GM12878 (cell line): Measurements from ENCODE around the gene ASB2. TPM values are rescaled to one million over a fixed set of nuclear protein-coding genes. Genes with fewer than 3 reads are reported as not detected.
A peak's percentile ranks its signal among the peaks of the same experiment; 100 is the strongest.

Source experiments
- ATF7 ChIP-seq: fragments of 450-650 bp; IDR thresholded peaks from 2 replicates; pipeline ENCODE4 v1.6.1; 2016; ENCODE audit warnings: low read depth, mild to moderate bottlenecking
- CBFB ChIP-seq: IDR thresholded peaks from 2 replicates; pipeline ENCODE4 v1.6.1; 2016; ENCODE audit warnings: antibody characterized with exemption, low read depth
- CHD1 ChIP-seq: IDR thresholded peaks from 2 replicates; pipeline ENCODE4 v1.6.1; 2012; ENCODE audit warnings: low read depth, low read length, improper control_type of control experiment
- CREB1 ChIP-seq: IDR thresholded peaks from 2 replicates; pipeline ENCODE4 v1.6.1; 2012; ENCODE audit warnings: low read depth, mild to moderate bottlenecking, inconsistent platforms
- EZH2 ChIP-seq: IDR thresholded peaks from 2 replicates; pipeline ENCODE4 v1.6.1; 2012; ENCODE audit warnings: low read depth, mild to moderate bottlenecking, control low read depth, inconsistent platforms, low read length, borderline replicate concordance; ENCODE audit not compliant: control insufficient read depth
- HDAC2 ChIP-seq: fragments of 200-600 bp; sonication (generic); IDR thresholded peaks from 2 replicates; pipeline ENCODE4 v1.6.1; 2017
- HDGF ChIP-seq: fragments of 450-650 bp; IDR thresholded peaks from 2 replicates; pipeline ENCODE4 v1.6.1; 2016; ENCODE audit warnings: antibody characterized with exemption
- MEF2A ChIP-seq: IDR thresholded peaks from 2 replicates; pipeline ENCODE4 v1.6.1; 2011; ENCODE audit warnings: low read depth, mild to moderate bottlenecking, low read length, moderate library complexity; ENCODE audit not compliant: insufficient read depth
- MTA2 ChIP-seq: fragments of 450-650 bp; IDR thresholded peaks from 2 replicates; pipeline ENCODE4 v1.6.1; 2016; ENCODE audit warnings: low read depth, mild to moderate bottlenecking, moderate library complexity
- POLR2A ChIP-seq: IDR thresholded peaks from 2 replicates; pipeline ENCODE4 v1.6.1; 2011; ENCODE audit warnings: low read depth, mild to moderate bottlenecking, low read length
- RELB ChIP-seq: fragments of 450-650 bp; IDR thresholded peaks from 2 replicates; pipeline ENCODE4 v1.6.1; 2017; ENCODE audit warnings: low read depth, mild to moderate bottlenecking, moderate library complexity
- SMARCA5 ChIP-seq: fragments of 450-650 bp; IDR thresholded peaks from 2 replicates; pipeline ENCODE4 v1.6.1; 2017; ENCODE audit warnings: mild to moderate bottlenecking
- SP1 ChIP-seq: IDR thresholded peaks from one replicate; pipeline ENCODE4 v1.6.1; 2011; ENCODE audit warnings: low read depth, low read length
- SRF ChIP-seq, 2 experiments: IDR thresholded peaks; 2 replicates each; pipeline ENCODE4 v1.6.1; 2011; ENCODE audit warnings: low read depth in 2 of 2, low read length in 2 of 2, mild to moderate bottlenecking in 1 of 2, moderate library complexity in 1 of 2
- STAT3 ChIP-seq: IDR thresholded peaks from 2 replicates; pipeline ENCODE4 v1.6.1; 2011; ENCODE audit warnings: low read depth, low read length, improper control_type of control experiment
- WRNIP1 ChIP-seq: IDR thresholded peaks from 2 replicates; pipeline ENCODE4 v1.6.1; 2011; ENCODE audit warnings: low read depth, low read length, improper control_type of control experiment, borderline replicate concordance
- ZBTB11 ChIP-seq: fragments of 450-650 bp; formaldehyde crosslinking; IDR thresholded peaks from 2 replicates; pipeline ENCODE4 v1.5.0; 2022; ENCODE audit warnings: mild to moderate bottlenecking, missing genetic modification characterization
- ZNF274 ChIP-seq: IDR thresholded peaks from one replicate; pipeline ENCODE4 v1.8.0; 2011; ENCODE audit not compliant: insufficient read length, insufficient read depth
- polyA plus RNA-seq, 11 experiments: library from polyadenylated mRNA; depleted of rRNA in 4 of 11; unstranded in 6 of 11; stranded (reverse) in 5 of 11; fragments of >200 nt; fragmentation: Nextera tagmentation in 4 of 11; fragmentation: Illumina TruSeq in 1 of 11; extraction: Ambion mirVana in 4 of 11; extraction: Trizol in 1 of 11; gene quantifications; 1 replicate in 1 of 11; 2 replicates in 10 of 11; pipeline versions ENCODE4 v1.2.1 to v1.2.3, GENCODE V29; 2011 to 2016; ENCODE audit warnings: inconsistent platforms in 2 of 11, missing spikeins in 2 of 11, low read depth in 1 of 11
- total RNA-seq, 4 experiments: library from RNA; depleted of rRNA in 3 of 4; stranded (reverse); fragments of >200 nt in 3 of 4; fragmentation: Illumina TruSeq in 1 of 4; extraction: Trizol in 1 of 4; gene quantifications; 2 replicates each; pipeline versions ENCODE4 v1.2.1 to v1.2.3, GENCODE V29; 2013 to 2021
- TF ChIP-seq, protein P1 (sequence below): fragments of 450-650 bp; formaldehyde crosslinking; IDR thresholded peaks from 2 replicates; pipeline ENCODE4 v1.4.0; 2020; ENCODE audit warnings: mild to moderate bottlenecking, moderate library complexity
- TF ChIP-seq, protein P2 (sequence below): fragments of 450-650 bp; IDR thresholded peaks from 2 replicates; pipeline ENCODE4 v1.6.1; 2016; ENCODE audit warnings: mild to moderate bottlenecking

The ASB2 gene
- total and polyA plus RNA-seq, 10 of the 15 experiments (the other 5 are each of a cell fraction or from before 2014, with no cell fraction given) = 3.0 to 54.8 (median 33.5) TPM

DNA sequence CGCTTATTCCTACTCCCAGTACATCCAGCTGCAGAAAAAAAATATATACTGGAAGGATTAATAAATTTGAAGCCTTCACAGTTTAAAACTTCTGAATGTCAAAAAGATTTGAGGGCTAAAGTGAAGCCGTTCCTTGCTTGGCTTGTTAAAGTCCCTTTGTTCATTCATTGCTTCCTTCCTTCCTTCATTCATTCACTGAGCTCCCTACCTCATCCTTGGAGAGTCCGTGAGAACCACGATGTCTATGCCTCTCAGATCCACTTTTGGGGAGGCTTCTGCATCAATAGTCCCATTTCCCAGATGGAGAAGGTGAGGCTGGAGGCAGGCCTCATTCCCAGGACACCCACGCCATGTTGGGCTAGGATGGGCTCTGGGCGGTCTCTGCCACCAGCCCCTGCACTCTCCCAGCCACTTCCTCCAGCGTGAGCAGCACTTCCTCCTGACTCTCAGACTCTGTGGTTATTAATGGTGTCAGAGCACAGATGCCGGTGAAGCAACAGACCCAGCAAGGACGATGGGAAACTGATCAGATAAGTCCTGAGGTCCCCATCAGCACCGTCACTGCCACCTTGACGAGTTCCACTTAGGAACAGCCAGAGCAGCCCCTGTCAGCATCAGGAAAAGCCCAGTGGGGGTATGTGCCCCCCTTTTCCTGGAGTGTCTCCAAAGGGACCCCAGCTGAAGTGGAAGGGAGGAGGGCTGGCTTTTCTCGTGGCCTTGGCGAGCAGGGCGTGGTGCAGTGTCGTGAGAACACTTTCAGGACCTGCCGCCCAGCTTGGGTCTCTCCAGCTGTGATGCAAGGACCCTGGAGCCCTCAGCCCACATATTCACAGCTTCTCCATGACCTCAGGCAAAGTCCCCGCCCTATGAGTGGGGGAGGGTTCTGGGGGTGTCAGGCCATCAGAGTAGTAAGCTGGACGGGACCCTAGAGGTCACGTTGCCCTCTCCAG lies 21.2 kb downstream of the ASB2 start (continued):
- TF ChIP-seq EZH2 (no peak), STAT3 (no peak), HDAC2 (no peak), ATF7 (no peak), RELB (no peak; the same call in 1 of the 2 replicates), CBFB (peak; percentile 74), MEF2A (0 out of 2 replicates have a peak, but pooled peaks have one; percentile 37), HDGF (no peak), CREB1 (no peak), ZNF274 (no peak), WRNIP1 (no peak), SP1 (no peak), CHD1 (0 out of 2 replicates have a peak, but pooled peaks have one; percentile 35), POLR2A (peak; percentile 77), ZBTB11 (CRISPR knock-in tag) (0 out of 2 replicates have a peak, but pooled peaks have one; percentile 5), MTA2 (no peak), SMARCA5 (0 out of 2 replicates have a peak, but pooled peaks have one; percentile 64), SRF (IDR thresholded peaks at IDR 0.05; ENCODE audit: low read depth in 2 of 2, low read length in 2 of 2) (0 out of 4 replicates have a peak, but pooled peaks of 1 of the 2 experiments have one; percentile 11)
- TF ChIP-seq, protein P1, sequence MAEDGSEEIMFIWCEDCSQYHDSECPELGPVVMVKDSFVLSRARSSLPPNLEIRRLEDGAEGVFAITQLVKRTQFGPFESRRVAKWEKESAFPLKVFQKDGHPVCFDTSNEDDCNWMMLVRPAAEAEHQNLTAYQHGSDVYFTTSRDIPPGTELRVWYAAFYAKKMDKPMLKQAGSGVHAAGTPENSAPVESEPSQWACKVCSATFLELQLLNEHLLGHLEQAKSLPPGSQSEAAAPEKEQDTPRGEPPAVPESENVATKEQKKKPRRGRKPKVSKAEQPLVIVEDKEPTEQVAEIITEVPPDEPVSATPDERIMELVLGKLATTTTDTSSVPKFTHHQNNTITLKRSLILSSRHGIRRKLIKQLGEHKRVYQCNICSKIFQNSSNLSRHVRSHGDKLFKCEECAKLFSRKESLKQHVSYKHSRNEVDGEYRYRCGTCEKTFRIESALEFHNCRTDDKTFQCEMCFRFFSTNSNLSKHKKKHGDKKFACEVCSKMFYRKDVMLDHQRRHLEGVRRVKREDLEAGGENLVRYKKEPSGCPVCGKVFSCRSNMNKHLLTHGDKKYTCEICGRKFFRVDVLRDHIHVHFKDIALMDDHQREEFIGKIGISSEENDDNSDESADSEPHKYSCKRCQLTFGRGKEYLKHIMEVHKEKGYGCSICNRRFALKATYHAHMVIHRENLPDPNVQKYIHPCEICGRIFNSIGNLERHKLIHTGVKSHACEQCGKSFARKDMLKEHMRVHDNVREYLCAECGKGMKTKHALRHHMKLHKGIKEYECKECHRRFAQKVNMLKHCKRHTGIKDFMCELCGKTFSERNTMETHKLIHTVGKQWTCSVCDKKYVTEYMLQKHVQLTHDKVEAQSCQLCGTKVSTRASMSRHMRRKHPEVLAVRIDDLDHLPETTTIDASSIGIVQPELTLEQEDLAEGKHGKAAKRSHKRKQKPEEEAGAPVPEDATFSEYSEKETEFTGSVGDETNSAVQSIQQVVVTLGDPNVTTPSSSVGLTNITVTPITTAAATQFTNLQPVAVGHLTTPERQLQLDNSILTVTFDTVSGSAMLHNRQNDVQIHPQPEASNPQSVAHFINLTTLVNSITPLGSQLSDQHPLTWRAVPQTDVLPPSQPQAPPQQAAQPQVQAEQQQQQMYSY (CRISPR knock-in tag) = no peak
- TF ChIP-seq, protein P2, sequence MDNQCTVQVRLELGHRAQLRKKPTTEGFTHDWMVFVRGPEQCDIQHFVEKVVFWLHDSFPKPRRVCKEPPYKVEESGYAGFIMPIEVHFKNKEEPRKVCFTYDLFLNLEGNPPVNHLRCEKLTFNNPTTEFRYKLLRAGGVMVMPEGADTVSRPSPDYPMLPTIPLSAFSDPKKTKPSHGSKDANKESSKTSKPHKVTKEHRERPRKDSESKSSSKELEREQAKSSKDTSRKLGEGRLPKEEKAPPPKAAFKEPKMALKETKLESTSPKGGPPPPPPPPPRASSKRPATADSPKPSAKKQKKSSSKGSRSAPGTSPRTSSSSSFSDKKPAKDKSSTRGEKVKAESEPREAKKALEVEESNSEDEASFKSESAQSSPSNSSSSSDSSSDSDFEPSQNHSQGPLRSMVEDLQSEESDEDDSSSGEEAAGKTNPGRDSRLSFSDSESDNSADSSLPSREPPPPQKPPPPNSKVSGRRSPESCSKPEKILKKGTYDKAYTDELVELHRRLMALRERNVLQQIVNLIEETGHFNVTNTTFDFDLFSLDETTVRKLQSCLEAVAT = peak; percentile 57
